ENCODE measurements around the gene TSPAN7. TPM values are rescaled to one million over a fixed set of nuclear protein-coding genes. Genes with fewer than 3 reads are reported as not detected.

The TSPAN7 gene
- total RNA-seq, 2 donors from 2014 or later, result 6.2 to 15.1 TPM

DNA sequence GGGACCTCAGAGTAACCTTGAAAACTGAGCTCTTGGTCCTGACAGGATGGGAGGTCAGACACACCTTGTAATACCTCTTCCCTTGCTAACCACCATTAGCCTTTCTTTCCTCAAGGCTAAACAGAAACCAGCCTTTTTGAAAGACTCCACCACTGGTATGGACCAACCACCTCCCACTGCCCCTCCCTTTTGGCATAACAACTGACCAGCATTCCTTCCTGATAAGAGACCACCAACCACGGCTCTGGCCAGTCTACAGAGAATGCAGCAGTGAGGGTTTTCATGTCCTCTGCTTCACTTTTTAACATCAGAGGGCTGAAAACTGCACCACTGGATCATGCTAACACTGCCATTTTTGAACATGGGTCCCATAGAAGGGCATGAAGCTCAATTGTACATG, 139.7 kb downstream of the TSPAN7 start:
- H3K4me3 Mint-ChIP-seq, result no peak overlapping the region
- H3K27me3 Mint-ChIP-seq (ENCODE audit: insufficient read depth), result no peaks in the 10 kb centered on the region
- peaks cover 5% of the 10 kb centered on the region for H3K4me1 Mint-ChIP-seq
- H3K4me1 ChIP-seq (ENCODE audit: control insufficient read depth, insufficient read depth, low read length), result no peaks in the 10 kb centered on the region
- DNase-seq, result peak; percentile 48
- peaks cover 38% of the 10 kb centered on the region for H3K9me3 Mint-ChIP-seq
- no peak overlapping the region for H3K4me3 ChIP-seq (ENCODE audit: low read length)
- 43% methylated on average over 1 of the region's 1 CpG; no CpG with 5 or more reads in 1 of the 2 experiments for WGBS, 2 experiments (ENCODE audit: insufficient coverage in 1 of 2, insufficient read length in 1 of 2)
- H3K9ac ChIP-seq (ENCODE audit: extremely low read depth, low read length, poor library complexity, severe bottlenecking), result no peak overlapping the region
- no peaks in the 10 kb centered on the region for H3K36me3 Mint-ChIP-seq (ENCODE audit: low read depth)
- H3K9me3 ChIP-seq (ENCODE audit: control insufficient read depth, low read length), result no peaks in the 10 kb centered on the region
- H3K27ac Mint-ChIP-seq, result no peak overlapping the region
- H3K27ac ChIP-seq (ENCODE audit: low read depth, low read length), result no peak overlapping the region
- TF ChIP-seq, protein P1, sequence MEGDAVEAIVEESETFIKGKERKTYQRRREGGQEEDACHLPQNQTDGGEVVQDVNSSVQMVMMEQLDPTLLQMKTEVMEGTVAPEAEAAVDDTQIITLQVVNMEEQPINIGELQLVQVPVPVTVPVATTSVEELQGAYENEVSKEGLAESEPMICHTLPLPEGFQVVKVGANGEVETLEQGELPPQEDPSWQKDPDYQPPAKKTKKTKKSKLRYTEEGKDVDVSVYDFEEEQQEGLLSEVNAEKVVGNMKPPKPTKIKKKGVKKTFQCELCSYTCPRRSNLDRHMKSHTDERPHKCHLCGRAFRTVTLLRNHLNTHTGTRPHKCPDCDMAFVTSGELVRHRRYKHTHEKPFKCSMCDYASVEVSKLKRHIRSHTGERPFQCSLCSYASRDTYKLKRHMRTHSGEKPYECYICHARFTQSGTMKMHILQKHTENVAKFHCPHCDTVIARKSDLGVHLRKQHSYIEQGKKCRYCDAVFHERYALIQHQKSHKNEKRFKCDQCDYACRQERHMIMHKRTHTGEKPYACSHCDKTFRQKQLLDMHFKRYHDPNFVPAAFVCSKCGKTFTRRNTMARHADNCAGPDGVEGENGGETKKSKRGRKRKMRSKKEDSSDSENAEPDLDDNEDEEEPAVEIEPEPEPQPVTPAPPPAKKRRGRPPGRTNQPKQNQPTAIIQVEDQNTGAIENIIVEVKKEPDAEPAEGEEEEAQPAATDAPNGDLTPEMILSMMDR (conservative IDR thresholded peaks at IDR 0.05), result no peak
- H3K36me3 ChIP-seq (ENCODE audit: control insufficient read depth, insufficient read depth, low read length), result no peaks in the 10 kb centered on the region
- no peaks in the 10 kb centered on the region for H3K27me3 ChIP-seq (ENCODE audit: control insufficient read depth, insufficient read depth, low read length, poor library complexity, severe bottlenecking)

DNA sequence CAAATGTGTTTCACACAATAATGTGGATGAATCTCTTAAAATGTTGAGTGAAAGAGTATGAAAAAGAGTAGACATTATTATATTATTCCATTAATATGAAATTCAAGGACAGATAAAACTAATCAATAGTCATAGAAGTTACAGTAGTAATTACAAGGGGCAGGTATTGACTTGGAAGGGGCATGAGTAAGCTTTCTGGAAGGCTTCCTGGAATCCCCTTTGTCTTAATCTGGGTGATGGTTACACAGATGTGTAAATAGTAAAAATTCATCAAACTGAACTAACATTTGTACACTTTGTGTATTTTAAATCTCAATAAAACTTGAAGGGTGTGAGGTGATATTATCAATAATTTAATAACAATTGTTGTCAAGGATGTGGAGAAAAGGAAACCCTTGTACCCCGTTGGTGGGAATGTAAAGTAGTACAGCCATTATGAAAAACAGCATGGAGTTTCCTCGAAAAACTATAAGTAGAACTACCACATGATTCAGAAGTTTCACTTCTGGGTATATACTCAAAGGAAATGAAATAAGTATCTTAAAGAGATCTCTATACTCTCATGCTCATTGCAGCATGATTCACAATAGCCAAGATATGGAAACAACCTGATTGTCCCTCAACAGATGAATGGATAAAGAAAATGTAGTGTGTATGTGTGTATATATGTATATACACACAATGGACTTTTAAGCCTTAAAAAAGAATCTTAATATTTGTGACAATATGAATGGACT, 143.0 kb downstream of the TSPAN7 start:
- Histone ChIP-seq H3K27me3 (ENCODE audit: control insufficient read depth, insufficient read depth, low read length, poor library complexity, severe bottlenecking) (no peaks in the 10 kb centered on the region), H3K4me1 (ENCODE audit: control insufficient read depth, insufficient read depth, low read length) (no peaks in the 10 kb centered on the region), H3K27ac (ENCODE audit: low read depth, low read length) (no peak overlapping the region), H3K9me3 (ENCODE audit: control insufficient read depth, low read length) (no peaks in the 10 kb centered on the region), H3K4me3 (ENCODE audit: low read length) (no peak overlapping the region), H3K9ac (ENCODE audit: extremely low read depth, low read length, poor library complexity, severe bottlenecking) (no peak overlapping the region), H3K36me3 (ENCODE audit: control insufficient read depth, insufficient read depth, low read length) (no peaks in the 10 kb centered on the region)
- DNase-seq, result no peak
- WGBS, 2 experiments (ENCODE audit: insufficient coverage in 1 of 2, insufficient read length in 1 of 2), result 85% methylated on average over 2 of the region's 2 CpGs; no CpG with 5 or more reads in 1 of the 2 experiments
- Mint-ChIP-seq H3K27me3 (ENCODE audit: insufficient read depth) (no peaks in the 10 kb centered on the region), H3K27ac (no peak overlapping the region), H3K4me3 (no peak overlapping the region), H3K4me1 (peaks cover 5% of the 10 kb centered on the region), H3K36me3 (ENCODE audit: low read depth) (no peaks in the 10 kb centered on the region), H3K9me3 (peaks cover 42% of the 10 kb centered on the region)
- TF ChIP-seq, protein P1 (conservative IDR thresholded peaks at IDR 0.05), result no peak

DNA sequence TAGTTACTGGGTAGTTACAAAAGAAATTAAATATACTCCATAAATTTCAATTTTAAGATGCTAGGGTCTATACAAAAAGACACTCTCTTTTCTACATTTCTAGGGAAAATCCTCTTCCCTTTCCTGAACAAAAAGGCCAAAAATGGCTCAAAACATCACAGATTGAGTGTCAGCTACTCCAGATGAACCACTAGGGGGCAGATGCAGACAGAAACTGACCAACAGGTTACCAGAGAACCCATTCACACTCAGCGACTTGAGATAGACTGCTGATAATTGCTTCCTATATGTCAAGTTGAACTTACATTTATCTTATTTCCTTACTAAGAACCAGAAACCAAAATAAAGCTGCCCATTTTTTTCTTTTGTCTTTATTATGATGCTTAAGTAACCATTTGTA, 156.5 kb downstream of the TSPAN7 start:
- Mint-ChIP-seq H3K27me3 (ENCODE audit: insufficient read depth) (no peaks in the 10 kb centered on the region), H3K4me1 (no peaks in the 10 kb centered on the region), H3K27ac (no peak overlapping the region), H3K36me3 (ENCODE audit: low read depth) (peaks cover 2% of the 10 kb centered on the region), H3K9me3 (peaks cover 58% of the 10 kb centered on the region), H3K4me3 (no peak overlapping the region)
- H3K27ac ChIP-seq (ENCODE audit: low read depth, low read length), result no peak overlapping the region
- TF ChIP-seq, protein P1 (conservative IDR thresholded peaks at IDR 0.05), result peak; percentile 81
- H3K9me3 ChIP-seq (ENCODE audit: control insufficient read depth, low read length), result no peaks in the 10 kb centered on the region
- no peaks in the 10 kb centered on the region for H3K27me3 ChIP-seq (ENCODE audit: control insufficient read depth, insufficient read depth, low read length, poor library complexity, severe bottlenecking)
- WGBS, 2 experiments (ENCODE audit: insufficient coverage in 1 of 2, insufficient read length in 1 of 2), result 44% methylated on average over 1 of the region's 1 CpG; no CpG with 5 or more reads in 1 of the 2 experiments
- no peak overlapping the region for H3K4me3 ChIP-seq (ENCODE audit: low read length)
- no peaks in the 10 kb centered on the region for H3K36me3 ChIP-seq (ENCODE audit: control insufficient read depth, insufficient read depth, low read length)
- H3K4me1 ChIP-seq (ENCODE audit: control insufficient read depth, insufficient read depth, low read length), result no peaks in the 10 kb centered on the region
- DNase-seq, result peak; percentile 51
- no peak overlapping the region for H3K9ac ChIP-seq (ENCODE audit: extremely low read depth, low read length, poor library complexity, severe bottlenecking)
